ENCODE data around the gene MALL.
"Not testable (repeated sequence)": the region's sequence is repeated elsewhere in the genome, so short reads cannot be mapped to it uniquely, and the experiment has no call there.

The MALL gene

GRCh38 chr2:110059009-110059693 is 56.5 kb downstream of the MALL start:
- DNase-seq (ENCODE audit: low read depth in 1 of 2, low spot score in 1 of 2); in situ Hi-C loops (cut with HindIII; ENCODE audit: low pct_unique_long_range_greater_than_20kb, low sequenced_read_pairs): not testable (repeated sequence)

- DNase-seq (ENCODE audit: low read depth in 1 of 2, low spot score in 1 of 2); in situ Hi-C loops (cut with HindIII; ENCODE audit: low pct_unique_long_range_greater_than_20kb, low sequenced_read_pairs): not testable (repeated sequence)
These were observed 57.6 kb downstream of the MALL start for GRCh38 chr2:110058034-110058433.

GRCh38 chr2:110055819-110056408 is 59.7 kb downstream of the MALL start:
- DNase-seq (ENCODE audit: low read depth in 1 of 2, low spot score in 1 of 2); in situ Hi-C loops (cut with HindIII; ENCODE audit: low pct_unique_long_range_greater_than_20kb, low sequenced_read_pairs): not testable (repeated sequence)

GRCh38 chr2:110054521-110055407 is 60.9 kb downstream of the MALL start:
- in situ Hi-C loops (cut with HindIII; ENCODE audit: low pct_unique_long_range_greater_than_20kb, low sequenced_read_pairs); DNase-seq (ENCODE audit: low read depth in 1 of 2, low spot score in 1 of 2): not testable (repeated sequence)

- DNase-seq (ENCODE audit: low read depth in 1 of 2, low spot score in 1 of 2); in situ Hi-C loops (cut with HindIII; ENCODE audit: low pct_unique_long_range_greater_than_20kb, low sequenced_read_pairs): not testable (repeated sequence)
These were observed 61.9 kb downstream of the MALL start for GRCh38 chr2:110053688-110054087.

- in situ Hi-C loops (cut with HindIII; ENCODE audit: low pct_unique_long_range_greater_than_20kb, low sequenced_read_pairs), result not testable (repeated sequence)
These were observed 63.5 kb downstream of the MALL start for GRCh38 chr2:110052166-110052565.

GRCh38 chr2:110050222-110050621 is 65.4 kb downstream of the MALL start:
- DNase-seq (ENCODE audit: low read depth in 1 of 2, low spot score in 1 of 2); in situ Hi-C loops (cut with HindIII; ENCODE audit: low pct_unique_long_range_greater_than_20kb, low sequenced_read_pairs): not testable (repeated sequence)

More at GRCh38 chr2:110052166-110052565, 63.5 kb downstream of the MALL start:
- not testable (repeated sequence) for DNase-seq (ENCODE audit: low read depth in 1 of 2, low spot score in 1 of 2)

GRCh38 chr2:110049769-110050168 is 65.9 kb downstream of the MALL start:
- in situ Hi-C loops (cut with HindIII; ENCODE audit: low pct_unique_long_range_greater_than_20kb, low sequenced_read_pairs); DNase-seq (ENCODE audit: low read depth in 1 of 2, low spot score in 1 of 2): not testable (repeated sequence)

- DNase-seq (ENCODE audit: low read depth in 1 of 2, low spot score in 1 of 2); in situ Hi-C loops (cut with HindIII; ENCODE audit: low pct_unique_long_range_greater_than_20kb, low sequenced_read_pairs): not testable (repeated sequence)
These were observed 67.1 kb downstream of the MALL start for GRCh38 chr2:110048255-110049197.

- in situ Hi-C loops (cut with HindIII; ENCODE audit: low pct_unique_long_range_greater_than_20kb, low sequenced_read_pairs); DNase-seq (ENCODE audit: low read depth in 1 of 2, low spot score in 1 of 2): not testable (repeated sequence)
These were observed 68.4 kb downstream of the MALL start for GRCh38 chr2:110047225-110047624.

- in situ Hi-C loops (cut with HindIII; ENCODE audit: low pct_unique_long_range_greater_than_20kb, low sequenced_read_pairs); DNase-seq (ENCODE audit: low read depth in 1 of 2, low spot score in 1 of 2): not testable (repeated sequence)
These were observed 73.5 kb downstream of the MALL start for GRCh38 chr2:110041941-110042660.

- in situ Hi-C loops (cut with HindIII; ENCODE audit: low pct_unique_long_range_greater_than_20kb, low sequenced_read_pairs); DNase-seq (ENCODE audit: low read depth in 1 of 2, low spot score in 1 of 2): not testable (repeated sequence)
These were observed 78.3 kb downstream of the MALL start for GRCh38 chr2:110037336-110037735.

- DNase-seq (ENCODE audit: low read depth in 1 of 2, low spot score in 1 of 2); in situ Hi-C loops (cut with HindIII; ENCODE audit: low pct_unique_long_range_greater_than_20kb, low sequenced_read_pairs): not testable (repeated sequence)
These were observed 80.2 kb downstream of the MALL start for GRCh38 chr2:110035384-110035783.

GRCh38 chr2:110034935-110035334 is 80.7 kb downstream of the MALL start:
- in situ Hi-C loops (cut with HindIII; ENCODE audit: low pct_unique_long_range_greater_than_20kb, low sequenced_read_pairs); DNase-seq (ENCODE audit: low read depth in 1 of 2, low spot score in 1 of 2): not testable (repeated sequence)

All from T47D (cell line).